Keratinocyte (primary cell): ENCODE data around the gene PLEKHG2. TPM values are rescaled to one million over a fixed set of nuclear protein-coding genes. Genes with fewer than 3 reads are reported as not detected.
A peak's percentile ranks its signal among the peaks of the same experiment; 100 is the strongest.

Experiments used
- DNase-seq: peaks from one replicate; pipeline ENCODE4 v3.0.0-alpha.2; 2011; ENCODE audit warnings: low read depth, missing footprints, low spot score
- FAIRE-seq: peaks from 2 replicates; lab custom pipeline; 2011; peaks lifted over from hg19 to GRCh38; lab: Jason Lieb, UNC
- H2AFZ ChIP-seq: 2 replicates; pipeline ENCODE4 v1.6.0; 2012; ENCODE audit warnings: low read length, control low read depth, inconsistent platforms; ENCODE audit not compliant: control insufficient read depth
- H3K27ac ChIP-seq: 2 replicates; pipeline ENCODE4 v1.5.1; 2011; ENCODE audit warnings: low read length; ENCODE audit not compliant: control insufficient read depth, insufficient read depth
- H3K27me3 ChIP-seq: 3 replicates; pipeline ENCODE4 v1.6.0; 2011; ENCODE audit warnings: low read length; ENCODE audit not compliant: control insufficient read depth, insufficient read depth; ENCODE audit errors: extremely low read depth
- H3K36me3 ChIP-seq, 2 experiments: 2 replicates in 1 of 2; 3 replicates in 1 of 2; pipeline ENCODE4 v1.5.1; 2011; ENCODE audit warnings: low read length in 2 of 2, mild to moderate bottlenecking in 1 of 2; ENCODE audit not compliant: control insufficient read depth in 2 of 2, insufficient read depth in 2 of 2; ENCODE audit errors: extremely low read depth in 1 of 2
- H3K4me1 ChIP-seq: 3 replicates; pipeline ENCODE4 v1.5.1; 2011; ENCODE audit warnings: low read length; ENCODE audit not compliant: control insufficient read depth, insufficient read depth; ENCODE audit errors: extremely low read depth
- H3K4me2 ChIP-seq: 3 replicates; pipeline ENCODE4 v1.6.0; 2011; ENCODE audit warnings: low read depth, low read length; ENCODE audit not compliant: control insufficient read depth, insufficient read depth; ENCODE audit errors: extremely low read depth
- H3K4me3 ChIP-seq, 3 experiments: fragments of 200-600 bp in 1 of 3; sonication (generic) in 1 of 3; 2 replicates in 2 of 3; 3 replicates in 1 of 3; pipeline ENCODE4 v1.5.1; 2011 to 2016; ENCODE audit warnings: low read length in 3 of 3, mild to moderate bottlenecking in 3 of 3, control low read depth in 2 of 3, inconsistent platforms in 1 of 3, low read depth in 1 of 3, mixed read lengths in 1 of 3, mixed run types in 1 of 3, moderate library complexity in 1 of 3; ENCODE audit not compliant: control insufficient read depth in 2 of 3, insufficient read depth in 2 of 3; ENCODE audit errors: extremely low read depth in 1 of 3
- H3K79me2 ChIP-seq: 2 replicates; pipeline ENCODE4 v1.6.0; 2012; ENCODE audit warnings: low read length; ENCODE audit not compliant: control insufficient read depth, insufficient read depth
- H3K9ac ChIP-seq: 3 replicates; pipeline ENCODE4 v1.6.0; 2011; ENCODE audit warnings: low read length; ENCODE audit not compliant: control insufficient read depth, insufficient read depth; ENCODE audit errors: extremely low read depth
- H3K9me1 ChIP-seq: 3 replicates; pipeline ENCODE4 v1.6.0; 2011; ENCODE audit warnings: low read length; ENCODE audit not compliant: control insufficient read depth, insufficient read depth; ENCODE audit errors: extremely low read depth
- H3K9me3 ChIP-seq: 2 replicates; pipeline ENCODE4 v1.5.1; 2012; ENCODE audit warnings: low read depth, low read length; ENCODE audit not compliant: control insufficient read depth
- H4K20me1 ChIP-seq: 3 replicates; pipeline ENCODE4 v1.6.0; 2011; ENCODE audit warnings: low read length; ENCODE audit not compliant: control insufficient read depth, insufficient read depth; ENCODE audit errors: extremely low read depth
- CTCF ChIP-seq, 3 experiments: IDR thresholded peaks in 1 of 3; conservative IDR thresholded peaks in 1 of 3; optimal IDR thresholded peaks in 1 of 3; 2 replicates in 2 of 3; 3 replicates in 1 of 3; pipeline versions ENCODE3 to v1.5.1; 2011; ENCODE audit warnings: low read length in 3 of 3, mild to moderate bottlenecking in 3 of 3, moderate library complexity in 2 of 3, control low read depth in 1 of 3, inconsistent platforms in 1 of 3; ENCODE audit not compliant: insufficient read depth in 2 of 3; ENCODE audit errors: extremely low read depth in 1 of 3
- dilution Hi-C: fragments of 300-500 bp; cut with MboI; formaldehyde crosslinking; loops from one replicate; pipeline ENCODE4 v1.7.0; 2020; ENCODE audit warnings: low sequenced_read_pairs; ENCODE audit not compliant: extremely low pct_ligation_motif_present
- polyA plus RNA-seq, 5 experiments: library from polyadenylated mRNA; depleted of rRNA in 3 of 5; stranded (reverse) in 3 of 5; stranded (forward) in 1 of 5; unstranded in 1 of 5; fragments of >200 nt; gene quantifications; 1 replicate in 1 of 5; 2 replicates in 3 of 5; 3 replicates in 1 of 5; pipeline versions ENCODE4 v1.2.1 to v1.2.3, GENCODE V29; 2011 to 2012; ENCODE audit warnings: missing spikeins in 2 of 5, low read depth in 1 of 5, low replicate concordance in 1 of 5

Gene PLEKHG2
- polyA plus RNA-seq, 1 donor (not counting 4 experiments of a cell fraction or from before 2014, with no cell fraction given) = 5.2 TPM

GRCh38 chr19:39434123-39435076 lies 21.9 kb downstream of the PLEKHG2 start:
- DNase-seq = no peak
- H4K20me1 ChIP-seq = peaks cover 15% of the 10 kb centered on the region
- H3K4me1 ChIP-seq = peaks cover 27% of the 10 kb centered on the region
- H3K79me2 ChIP-seq = peaks cover 28% of the 10 kb centered on the region
- no peaks in the 10 kb centered on the region for H3K27me3 ChIP-seq
- no peaks in the 10 kb centered on the region for H3K9me3 ChIP-seq
- H2AFZ ChIP-seq = no peak overlapping the region
- H3K4me2 ChIP-seq = peak overlapping the region; percentile 99
- peak overlapping the region; percentile 92 to 99 (median 99) for H3K4me3 ChIP-seq
- peaks cover 15 to 29% of the 10 kb centered on the region in 2 experiments for H3K36me3 ChIP-seq
- TF ChIP-seq CTCF (optimal IDR thresholded peaks at IDR 0.05 in 1 of 3, IDR thresholded peaks at IDR 0.05 in 1 of 3, conservative IDR thresholded peaks at IDR 0.05 in 1 of 3; ENCODE audit: extremely low read depth in 1 of 3, insufficient read depth in 2 of 3, low read length in 3 of 3) = no peak
- peak overlapping the region; percentile 99 for H3K9ac ChIP-seq
- H3K9me1 ChIP-seq = peaks cover 9% of the 10 kb centered on the region
- dilution Hi-C loops = no loop called here
- peak overlapping the region; percentile 91 for H3K27ac ChIP-seq
- no peak for FAIRE-seq

- Histone ChIP-seq H3K9me1 (peaks cover 9% of the 10 kb centered on the region), H3K36me3 (peaks cover 15 to 29% of the 10 kb centered on the region in 2 experiments), H3K4me3 (peak within 1 kb of the TSS; percentile 92 to 99 (median 99)), H3K9ac (peak within 1 kb of the TSS; percentile 99), H3K27ac (peak within 1 kb of the TSS; percentile 91), H3K27me3 (no peaks in the 10 kb centered on the region), H4K20me1 (peaks cover 15% of the 10 kb centered on the region), H2AFZ (peak within 1 kb of the TSS; percentile 1), H3K4me2 (peak within 1 kb of the TSS; percentile 99), H3K79me2 (peaks cover 28% of the 10 kb centered on the region), H3K9me3 (no peaks in the 10 kb centered on the region), H3K4me1 (peaks cover 27% of the 10 kb centered on the region)
- no peak for TF ChIP-seq CTCF (optimal IDR thresholded peaks at IDR 0.05 in 1 of 3, IDR thresholded peaks at IDR 0.05 in 1 of 3, conservative IDR thresholded peaks at IDR 0.05 in 1 of 3; ENCODE audit: extremely low read depth in 1 of 3, insufficient read depth in 2 of 3, low read length in 3 of 3)
- DNase-seq = peak; percentile 83
- no peak for FAIRE-seq
- dilution Hi-C loops = no loop called here
Observed at GRCh38 chr19:39435499-39436349, 23.3 kb downstream of the PLEKHG2 start, which contains the start of gene RPS16. Gene RPS16 (minus strand): TSS chr19:39435949. CDS start chr19:39435895, 54 bp downstream.
